ENCODE measurements around the gene TRPM5. TPM values are rescaled to one million over a fixed set of nuclear protein-coding genes. Genes with fewer than 3 reads are reported as not detected.
"Not testable (repeated sequence)": the region's sequence is repeated elsewhere in the genome, so short reads cannot be mapped to it uniquely, and the experiment has no call there.

TRPM5 gene
- not detected for total RNA-seq

- DNase-seq = no peak
Observed at GRCh38 chr11:2443881-2444820, at the start of gene TRPM5. TRPM5 (minus strand) TSS chr11:2444514; CDS start chr11:2423036, 21,478 bp downstream.

DNA sequence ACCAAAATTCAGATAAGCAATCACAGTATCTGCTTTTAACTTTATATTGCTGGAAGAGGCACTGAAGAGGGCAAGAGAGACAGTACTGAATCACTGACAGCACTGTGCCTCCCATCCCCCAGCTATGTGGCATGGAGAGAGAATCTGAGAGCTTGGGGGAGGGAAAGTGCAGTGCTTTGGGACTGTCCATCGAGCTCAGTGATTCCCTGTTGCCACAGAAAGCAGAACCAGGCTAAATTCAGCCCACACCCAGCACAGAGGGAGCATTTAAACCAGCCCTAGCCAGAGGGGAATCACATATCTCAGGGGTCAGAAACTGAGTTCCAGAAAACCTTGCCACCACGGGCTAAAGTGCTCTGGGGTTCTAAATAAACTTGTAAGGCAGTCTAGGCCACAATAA lies 44.8 kb upstream of the TRPM5 start:
- no peak for DNase-seq

GRCh38 chr11:2488004-2488403 lies 43.7 kb upstream of the TRPM5 start:
- DNase-seq = no peak

GRCh38 chr11:2484576-2485125 lies 40.3 kb upstream of the TRPM5 start:
- no peak for DNase-seq

DNA sequence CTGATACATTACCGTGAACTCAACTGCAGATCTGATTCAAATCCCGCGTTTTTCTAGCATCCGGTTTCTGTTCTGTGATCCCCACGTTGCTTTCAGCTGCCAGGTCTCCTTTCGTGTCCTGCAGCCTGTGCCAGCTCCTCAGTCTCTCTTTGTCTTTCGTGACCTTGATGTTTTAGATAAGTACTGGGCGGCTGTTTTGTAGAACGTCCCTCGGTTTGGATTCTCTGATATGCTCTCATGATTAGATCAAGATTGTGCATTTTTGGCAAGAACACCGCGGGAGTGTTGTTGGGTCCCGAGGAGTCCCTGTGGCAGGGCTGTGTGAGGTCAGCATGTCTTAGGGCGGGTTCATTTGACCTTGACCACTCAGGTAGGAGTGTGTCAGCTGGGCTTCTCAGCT lies 39.1 kb upstream of the TRPM5 start:
- no peak for DNase-seq

DNA sequence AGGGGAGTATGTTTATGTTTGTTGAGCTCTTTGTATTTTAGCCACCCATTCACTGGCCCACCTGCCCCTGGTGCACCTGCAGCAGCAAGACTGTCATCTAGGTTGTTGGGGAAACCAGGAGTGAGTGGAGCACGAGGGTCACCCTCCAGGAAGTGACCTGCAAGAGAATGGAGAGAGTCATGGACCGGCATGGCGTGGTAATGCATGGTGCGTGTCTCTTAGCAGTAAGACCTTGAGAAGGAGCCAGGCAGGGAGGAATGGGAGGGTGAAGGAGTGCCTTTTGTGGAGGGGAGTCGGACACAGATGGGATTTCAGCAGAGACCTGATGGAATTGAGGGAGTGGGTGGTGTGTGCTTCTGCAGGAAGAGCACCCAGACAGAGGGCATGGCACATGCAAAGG lies 38.4 kb upstream of the TRPM5 start:
- DNase-seq = no peak

GRCh38 chr11:2482204-2482603 lies 37.9 kb upstream of the TRPM5 start:
- no peak for DNase-seq

GRCh38 chr11:2481253-2481652 lies 36.9 kb upstream of the TRPM5 start:
- DNase-seq = no peak

GRCh38 chr11:2480874-2481220 lies 36.5 kb upstream of the TRPM5 start:
- no peak for DNase-seq

DNA sequence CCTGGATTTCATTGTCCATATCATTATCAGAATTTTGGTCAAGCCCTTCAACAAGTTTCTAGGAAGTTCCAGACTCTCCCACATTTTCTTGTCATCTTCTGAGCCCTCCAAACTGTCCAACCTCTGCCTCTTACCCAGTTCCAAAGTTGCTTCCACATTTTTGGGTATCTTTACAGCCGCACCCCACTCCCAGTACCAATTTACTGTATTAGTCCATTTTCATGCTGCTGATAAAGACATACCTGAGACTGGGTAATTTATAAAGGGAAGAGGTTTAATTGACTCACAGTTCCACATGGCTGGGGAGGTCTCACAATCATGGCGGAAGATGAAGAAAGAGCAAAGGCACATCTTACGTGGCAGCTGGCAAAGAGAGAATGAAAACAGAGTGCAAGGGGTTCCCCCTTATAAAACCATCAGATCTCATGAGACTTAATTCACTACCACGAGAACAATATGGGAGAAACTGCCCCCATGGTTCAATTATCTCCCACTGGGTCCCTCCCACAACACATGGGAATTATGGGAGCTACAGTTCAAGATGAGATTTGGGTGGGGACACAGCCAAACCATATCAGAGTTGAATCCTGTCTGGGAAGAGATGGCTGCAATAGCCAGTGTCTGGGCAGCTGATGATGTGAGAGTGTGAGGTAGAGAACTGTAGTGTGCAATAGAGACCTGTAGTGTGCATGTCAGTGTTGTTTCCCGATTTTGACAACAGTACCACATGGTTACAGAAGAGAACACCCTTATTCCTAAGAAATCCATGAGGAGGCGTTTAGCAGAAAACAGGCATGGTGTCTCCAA lies 36.0 kb upstream of the TRPM5 start:
- not testable (repeated sequence) for DNase-seq

DNA sequence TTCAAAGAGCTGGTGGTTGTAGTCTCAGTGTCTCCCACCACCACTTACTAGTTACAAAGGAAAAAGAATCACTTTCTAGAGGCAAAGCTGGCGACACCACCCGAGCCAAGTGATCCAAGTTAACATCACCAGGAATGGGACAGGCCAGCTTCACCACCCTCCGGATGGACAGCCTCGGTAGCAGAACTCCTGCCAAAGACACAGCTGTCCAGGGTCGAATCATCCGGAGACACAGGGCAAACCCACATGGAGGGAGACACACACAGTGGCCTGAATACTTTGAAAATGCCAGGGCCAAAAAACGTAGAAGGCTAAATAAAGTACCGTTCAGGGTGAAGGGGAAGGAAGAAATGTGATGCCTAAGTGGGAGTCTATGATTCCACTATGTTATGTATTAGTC lies 33.6 kb upstream of the TRPM5 start:
- DNase-seq = no peak

GRCh38 chr11:2477254-2477653 lies 32.9 kb upstream of the TRPM5 start:
- DNase-seq = no peak

- DNase-seq = no peak
Observed at GRCh38 chr11:2475136-2475918, 31.0 kb upstream of the TRPM5 start.

- DNase-seq = no peak
Observed at GRCh38 chr11:2474059-2474901, 30.0 kb upstream of the TRPM5 start.

DNA sequence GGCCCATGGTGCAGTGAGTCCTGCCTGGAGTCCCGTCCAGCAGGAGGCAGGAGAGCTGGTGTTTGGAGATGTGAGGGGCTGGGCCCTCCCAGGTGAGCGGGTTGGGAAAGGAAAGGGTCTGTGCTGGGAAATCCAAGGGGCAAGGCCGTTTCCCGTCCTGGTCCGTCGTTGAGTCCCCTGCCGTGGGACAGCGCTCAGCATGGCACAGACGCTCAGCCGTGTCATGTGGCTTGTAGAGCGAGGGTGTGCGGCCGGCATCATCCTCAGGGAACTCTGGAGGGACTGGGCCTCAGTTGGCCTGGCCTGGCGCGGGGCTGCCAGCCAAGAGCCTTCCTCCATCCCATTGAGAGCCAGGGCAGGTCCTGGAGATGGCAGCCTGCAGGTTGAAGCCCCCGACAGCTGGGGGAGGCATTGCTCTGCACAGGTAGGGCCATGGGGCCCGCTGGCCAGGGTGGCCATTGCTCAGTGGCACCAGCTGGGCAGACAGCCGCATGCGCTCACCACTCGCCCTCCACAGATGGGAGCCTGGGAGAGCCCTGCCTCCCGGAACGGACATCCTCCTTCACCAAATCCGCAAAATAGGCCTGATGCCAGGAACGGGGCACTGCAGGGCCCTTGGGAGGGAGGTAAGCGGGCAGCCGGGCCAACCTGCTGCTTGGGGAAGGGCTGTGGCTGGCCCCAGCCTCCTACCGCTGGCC lies 29.2 kb upstream of the TRPM5 start:
- DNase-seq = no peak

GRCh38 chr11:2472428-2473186 lies 28.3 kb upstream of the TRPM5 start:
- DNase-seq = no peak

GRCh38 chr11:2471804-2472096 lies 27.4 kb upstream of the TRPM5 start:
- DNase-seq = no peak

- DNase-seq = no peak
Observed at GRCh38 chr11:2471048-2471803, 26.9 kb upstream of the TRPM5 start.

- no peak for DNase-seq
Observed at GRCh38 chr11:2470495-2470894, 26.2 kb upstream of the TRPM5 start.

Data from occipital lobe (tissue), 2 donors.